Stimulated activated naive B cell treated with anti-CD40 and anti-IgM and Interleukin-4, amounts not matched to agents 10 μg/mL and 1 μg/mL and 100 μg/mL, for 72 hours (primary cell): Measurements from ENCODE around the gene TASP1.
A peak's percentile ranks its signal among the peaks of the same experiment; 100 is the strongest.

Source experiments
- ATAC-seq, 2 donors: fragments of 150-1000 bp; cut with Tn5 transposase; replicated peaks; 2 replicates each; pipeline ENCODE4 v1.10.0; 2021; ENCODE audit warnings: moderate library complexity in 1 of 2
- DNase-seq: peaks from one replicate; pipeline ENCODE4 v3.0.0; 2021
- H3K27ac Mint-ChIP-seq: one replicate; pipeline ENCODE4 v1.8.0; 2022; ENCODE audit warnings: mild to moderate bottlenecking, mixed read lengths
- H3K27me3 Mint-ChIP-seq, 2 donors: one replicate each; pipeline ENCODE4 v1.8.0; 2022; ENCODE audit warnings: mixed read lengths in 2 of 2
- H3K36me3 Mint-ChIP-seq, 2 donors: one replicate each; pipeline ENCODE4 v1.8.0; 2022; ENCODE audit warnings: mixed read lengths in 2 of 2, mild to moderate bottlenecking in 1 of 2
- H3K4me1 Mint-ChIP-seq, 2 donors: one replicate each; pipeline ENCODE4 v1.8.0; 2022; ENCODE audit warnings: mixed read lengths in 2 of 2, mild to moderate bottlenecking in 1 of 2
- H3K4me3 Mint-ChIP-seq, 2 donors: one replicate each; pipeline ENCODE4 v1.8.0; 2022; ENCODE audit warnings: mild to moderate bottlenecking in 2 of 2, mixed read lengths in 2 of 2, moderate library complexity in 1 of 2
- H3K9me3 Mint-ChIP-seq, 2 donors: one replicate each; pipeline ENCODE4 v1.8.0; 2022; ENCODE audit warnings: mixed read lengths in 2 of 2, mild to moderate bottlenecking in 1 of 2

Gene TASP1

GRCh38 chr20:13442986-13443385, 195.7 kb downstream of the TASP1 start:
- Mint-ChIP-seq H3K9me3 (peaks cover 10 to 12% of the 10 kb centered on the region in 2 donors), H3K4me1 (no peaks in the 10 kb centered on the region), H3K36me3 (peaks cover 19 to 32% of the 10 kb centered on the region in 2 donors), H3K27me3 (no peaks in the 10 kb centered on the region), H3K27ac (no peak overlapping the region), H3K4me3 (no peak overlapping the region)
- no peak for DNase-seq
- no peak for ATAC-seq

- Mint-ChIP-seq H3K9me3 (peaks cover 10 to 12% of the 10 kb centered on the region in 2 donors), H3K4me1 (no peaks in the 10 kb centered on the region), H3K27me3 (no peaks in the 10 kb centered on the region), H3K36me3 (peaks cover 19 to 32% of the 10 kb centered on the region in 2 donors), H3K27ac (no peak overlapping the region), H3K4me3 (no peak overlapping the region)
- DNase-seq (no peak), ATAC-seq (no peak)
These were observed 197.3 kb downstream of the TASP1 start for GRCh38 chr20:13441388-13441787.

- peaks cover 10 to 12% of the 10 kb centered on the region in 2 donors for H3K9me3 Mint-ChIP-seq
- H3K27me3 Mint-ChIP-seq = no peaks in the 10 kb centered on the region
- ATAC-seq (no peak), DNase-seq (no peak)
- no peak overlapping the region for H3K4me3 Mint-ChIP-seq
- peaks cover 9 to 35% of the 10 kb centered on the region in 2 donors for H3K36me3 Mint-ChIP-seq
- H3K4me1 Mint-ChIP-seq = peaks cover 0 to under 1% of the 10 kb centered on the region in 2 donors
- no peak overlapping the region for H3K27ac Mint-ChIP-seq
These were observed 202.2 kb downstream of the TASP1 start for GRCh38 chr20:13436530-13436929.

GRCh38 chr20:13432126-13432525, 206.6 kb downstream of the TASP1 start:
- DNase-seq (no peak), ATAC-seq (no peak)
- H3K36me3 Mint-ChIP-seq = peaks cover 24 to 38% of the 10 kb centered on the region in 2 donors
- H3K4me3 Mint-ChIP-seq = no peak overlapping the region
- H3K9me3 Mint-ChIP-seq = peaks cover 0 to 2% of the 10 kb centered on the region in 2 donors
- no peak overlapping the region for H3K27ac Mint-ChIP-seq
- no peaks in the 10 kb centered on the region for H3K27me3 Mint-ChIP-seq
- H3K4me1 Mint-ChIP-seq = peaks cover 7 to 11% of the 10 kb centered on the region in 2 donors

- Mint-ChIP-seq H3K4me1 (peaks cover 7 to 11% of the 10 kb centered on the region in 2 donors), H3K36me3 (peaks cover 24 to 39% of the 10 kb centered on the region in 2 donors), H3K9me3 (peaks cover 0 to 2% of the 10 kb centered on the region in 2 donors), H3K27ac (peak overlapping the region; percentile 91), H3K27me3 (no peaks in the 10 kb centered on the region), H3K4me3 (peak overlapping the region in 1 of 2 donors; percentile 8)
- ATAC-seq = peak; percentile 97 to 98
- peak; percentile 60 for DNase-seq
These were observed 208.3 kb downstream of the TASP1 start for GRCh38 chr20:13430346-13431002.

- Mint-ChIP-seq H3K27ac (no peak overlapping the region), H3K9me3 (peaks cover 0 to 2% of the 10 kb centered on the region in 2 donors), H3K4me1 (peaks cover 7 to 11% of the 10 kb centered on the region in 2 donors), H3K36me3 (peaks cover 24 to 37% of the 10 kb centered on the region in 2 donors), H3K27me3 (no peaks in the 10 kb centered on the region), H3K4me3 (no peak overlapping the region)
- ATAC-seq = no peak
- no peak for DNase-seq
These were observed 210.0 kb downstream of the TASP1 start for GRCh38 chr20:13428684-13429083.

GRCh38 chr20:13426870-13427269, 211.9 kb downstream of the TASP1 start:
- Mint-ChIP-seq H3K36me3 (peaks cover 28 to 31% of the 10 kb centered on the region in 2 donors), H3K27me3 (no peaks in the 10 kb centered on the region), H3K9me3 (peaks cover 0 to 2% of the 10 kb centered on the region in 2 donors), H3K27ac (no peak overlapping the region), H3K4me1 (peaks cover 7 to 11% of the 10 kb centered on the region in 2 donors), H3K4me3 (no peak overlapping the region)
- DNase-seq (no peak), ATAC-seq (no peak)

GRCh38 chr20:13425381-13426135, 213.2 kb downstream of the TASP1 start:
- Mint-ChIP-seq H3K4me1 (peaks cover under 1 to 5% of the 10 kb centered on the region in 2 donors), H3K36me3 (peaks cover 20 to 21% of the 10 kb centered on the region in 2 donors), H3K9me3 (no peaks in the 10 kb centered on the region), H3K4me3 (no peak overlapping the region), H3K27me3 (no peaks in the 10 kb centered on the region), H3K27ac (no peak overlapping the region)
- no peak for DNase-seq
- ATAC-seq = no peak

- no peaks in the 10 kb centered on the region for H3K27me3 Mint-ChIP-seq
- DNase-seq (no peak), ATAC-seq (no peak)
- H3K4me1 Mint-ChIP-seq = peaks cover 0 to 3% of the 10 kb centered on the region in 2 donors
- peaks cover 8 to 9% of the 10 kb centered on the region in 2 donors for H3K36me3 Mint-ChIP-seq
- H3K4me3 Mint-ChIP-seq = no peak overlapping the region
- H3K27ac Mint-ChIP-seq = no peak overlapping the region
- H3K9me3 Mint-ChIP-seq = no peaks in the 10 kb centered on the region
These were observed 214.4 kb downstream of the TASP1 start for GRCh38 chr20:13424174-13424833.

- H3K27me3 Mint-ChIP-seq = no peaks in the 10 kb centered on the region
- H3K27ac Mint-ChIP-seq = no peak overlapping the region
These were observed 215.1 kb downstream of the TASP1 start for GRCh38 chr20:13423472-13424173.

GRCh38 chr20:13422637-13423036, 216.1 kb downstream of the TASP1 start:
- DNase-seq (no peak), ATAC-seq (no peak)
- Mint-ChIP-seq H3K4me3 (no peak overlapping the region), H3K9me3 (no peaks in the 10 kb centered on the region), H3K4me1 (no peaks in the 10 kb centered on the region), H3K27me3 (no peaks in the 10 kb centered on the region), H3K36me3 (peaks cover 6 to 15% of the 10 kb centered on the region in 2 donors), H3K27ac (no peak overlapping the region)

More at GRCh38 chr20:13423472-13424173, 215.1 kb downstream of the TASP1 start:
- no peak for ATAC-seq
- DNase-seq = no peak
- Mint-ChIP-seq H3K36me3 (peaks cover 6 to 9% of the 10 kb centered on the region in 2 donors), H3K4me3 (no peak overlapping the region), H3K4me1 (no peaks in the 10 kb centered on the region), H3K9me3 (no peaks in the 10 kb centered on the region)

GRCh38 chr20:13420625-13421024, 218.1 kb downstream of the TASP1 start:
- no peak for DNase-seq

GRCh38 chr20:13419477-13419876, 219.3 kb downstream of the TASP1 start:
- Mint-ChIP-seq H3K27ac (no peak overlapping the region), H3K9me3 (no peaks in the 10 kb centered on the region), H3K4me3 (no peak overlapping the region), H3K36me3 (peaks cover 6 to 33% of the 10 kb centered on the region in 2 donors), H3K4me1 (no peaks in the 10 kb centered on the region), H3K27me3 (no peaks in the 10 kb centered on the region)
- ATAC-seq (no peak), DNase-seq (no peak)

More at GRCh38 chr20:13420625-13421024, 218.1 kb downstream of the TASP1 start:
- Mint-ChIP-seq H3K27me3 (no peaks in the 10 kb centered on the region), H3K9me3 (no peaks in the 10 kb centered on the region), H3K4me1 (no peaks in the 10 kb centered on the region), H3K27ac (no peak overlapping the region), H3K4me3 (no peak overlapping the region), H3K36me3 (peaks cover 6 to 27% of the 10 kb centered on the region in 2 donors)
- ATAC-seq = no peak
